CD4-positive, alpha-beta T cell treated with Interleukin-6 at 100 ng/mL for 8 hours (primary cell): Measurements from ENCODE around the gene WDR59.
"Not testable (repeated sequence)": the region's sequence is repeated elsewhere in the genome, so short reads cannot be mapped to it uniquely, and the experiment has no call there.

ENCODE experiments used
- DNase-seq: peaks from one replicate; pipeline ENCODE4 v3.0.0-alpha.2; 2020; ENCODE audit warnings: mixed read lengths, low spot score

The WDR59 gene

DNA sequence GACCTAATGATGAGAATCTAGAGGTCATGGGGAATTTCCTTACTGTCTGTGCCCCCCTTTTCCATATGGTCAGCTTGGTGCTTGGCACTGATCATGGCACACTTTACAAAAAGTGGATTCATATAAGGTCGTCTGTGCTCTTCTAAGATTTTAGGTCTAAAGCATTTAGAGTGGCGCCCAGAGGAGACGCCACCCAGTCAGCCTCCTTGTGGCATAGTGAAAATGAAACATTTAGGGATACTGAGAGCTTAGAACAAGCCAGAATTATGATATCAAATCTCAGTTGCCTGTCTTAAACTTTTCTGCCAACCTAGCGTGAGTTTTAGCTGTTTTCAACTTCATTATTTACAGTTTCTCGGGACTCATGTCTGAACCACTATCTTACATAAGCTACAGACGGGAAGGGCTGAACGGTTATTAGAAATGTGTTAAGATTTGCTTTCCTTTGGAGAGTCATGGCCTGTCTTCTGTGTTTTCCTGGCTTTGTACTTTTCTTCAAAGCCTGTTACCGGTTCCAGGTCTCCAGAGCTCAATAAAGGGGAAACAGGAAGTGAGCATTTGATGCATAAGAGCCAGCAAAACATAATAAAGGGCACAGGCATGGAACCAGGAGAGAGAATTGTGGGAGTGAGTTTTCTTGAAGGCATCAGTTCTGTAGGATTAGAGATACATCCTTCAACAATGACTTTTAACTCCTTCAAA, 27.6 kb upstream of the WDR59 start:
- no peak for DNase-seq

GRCh38 chr16:75011634-75012307, 26.8 kb upstream of the WDR59 start:
- peak; percentile 35 for DNase-seq

DNA sequence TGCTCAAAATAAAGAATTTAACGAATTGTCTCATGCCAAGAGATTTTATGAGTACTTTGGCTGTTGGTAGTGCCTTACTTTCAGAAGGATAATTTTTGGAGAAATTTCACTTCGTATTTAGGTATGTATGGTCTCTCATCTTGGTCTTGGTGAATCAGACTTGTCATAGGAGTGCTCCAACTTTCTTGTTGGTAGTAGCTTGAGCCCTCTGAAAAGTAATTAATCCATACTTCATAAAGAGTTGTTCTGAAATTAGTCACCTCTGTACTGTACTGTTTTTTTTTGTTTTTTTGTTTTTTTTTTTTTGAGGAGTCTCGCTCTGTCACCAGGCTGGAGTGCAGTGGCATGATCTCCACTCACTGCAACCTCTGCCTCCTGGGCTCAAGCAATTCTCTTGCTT, 25.5 kb upstream of the WDR59 start:
- no peak for DNase-seq

DNA sequence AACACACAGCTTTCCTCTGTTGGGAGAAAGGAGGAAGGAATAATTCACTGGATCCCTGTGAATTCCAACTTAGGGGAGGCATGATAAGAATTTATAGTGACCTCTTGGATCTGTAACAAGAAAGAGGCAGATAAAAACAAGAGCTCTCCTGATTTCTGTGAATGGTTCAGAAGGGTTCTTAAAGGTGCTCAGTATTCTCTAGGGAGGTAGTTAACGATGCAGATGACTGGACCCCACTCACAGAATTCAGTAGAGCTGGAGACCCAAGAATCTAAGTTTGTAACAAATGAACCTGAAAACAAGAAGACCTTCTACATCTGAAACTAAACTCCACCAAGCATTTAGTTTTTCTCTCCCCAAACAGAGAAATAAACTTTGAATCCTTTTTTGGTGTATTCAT, 22.5 kb upstream of the WDR59 start:
- no peak for DNase-seq

GRCh38 chr16:75005697-75006096, 20.8 kb upstream of the WDR59 start:
- DNase-seq: no peak

GRCh38 chr16:75004460-75004859, 19.5 kb upstream of the WDR59 start:
- DNase-seq: no peak

- no peak for DNase-seq
These were observed 19.0 kb upstream of the WDR59 start for GRCh38 chr16:75003931-75004330.

GRCh38 chr16:75002474-75002873, 17.6 kb upstream of the WDR59 start:
- DNase-seq: no peak

DNA sequence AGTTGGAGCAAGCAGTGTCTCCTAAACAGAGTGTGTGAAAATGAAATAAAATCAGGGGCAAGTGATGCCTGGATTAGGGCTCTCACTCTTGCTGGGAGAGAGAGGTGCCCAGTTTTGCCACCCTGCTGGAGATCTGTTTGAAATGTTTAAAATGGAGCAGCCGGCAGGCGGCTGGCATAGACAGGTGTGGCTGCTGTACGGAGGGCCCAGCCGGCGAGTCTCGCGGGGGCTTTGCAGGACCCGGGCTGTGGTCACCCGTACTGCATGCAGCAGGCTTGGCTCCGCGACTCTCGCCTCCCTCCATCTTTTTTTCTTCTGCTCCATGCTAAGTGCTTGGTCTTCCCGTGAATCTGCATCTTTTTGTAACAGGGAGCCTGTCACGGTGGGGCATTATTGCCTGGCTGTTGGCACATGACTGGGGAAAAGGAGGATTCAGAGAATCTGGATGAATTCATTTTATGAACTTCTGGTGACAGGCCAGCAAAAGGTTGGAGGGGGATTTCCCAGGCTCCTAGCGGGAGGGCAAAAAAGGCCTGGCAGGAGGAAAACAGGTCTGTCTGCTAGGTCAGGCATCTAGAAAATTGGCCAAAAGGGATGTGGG, 15.7 kb upstream of the WDR59 start:
- DNase-seq: no peak

- DNase-seq: peak; percentile 73
These were observed 14.9 kb upstream of the WDR59 start for GRCh38 chr16:74999609-75000480.

- DNase-seq: no peak
These were observed 14.3 kb upstream of the WDR59 start for GRCh38 chr16:74999219-74999608.

DNA sequence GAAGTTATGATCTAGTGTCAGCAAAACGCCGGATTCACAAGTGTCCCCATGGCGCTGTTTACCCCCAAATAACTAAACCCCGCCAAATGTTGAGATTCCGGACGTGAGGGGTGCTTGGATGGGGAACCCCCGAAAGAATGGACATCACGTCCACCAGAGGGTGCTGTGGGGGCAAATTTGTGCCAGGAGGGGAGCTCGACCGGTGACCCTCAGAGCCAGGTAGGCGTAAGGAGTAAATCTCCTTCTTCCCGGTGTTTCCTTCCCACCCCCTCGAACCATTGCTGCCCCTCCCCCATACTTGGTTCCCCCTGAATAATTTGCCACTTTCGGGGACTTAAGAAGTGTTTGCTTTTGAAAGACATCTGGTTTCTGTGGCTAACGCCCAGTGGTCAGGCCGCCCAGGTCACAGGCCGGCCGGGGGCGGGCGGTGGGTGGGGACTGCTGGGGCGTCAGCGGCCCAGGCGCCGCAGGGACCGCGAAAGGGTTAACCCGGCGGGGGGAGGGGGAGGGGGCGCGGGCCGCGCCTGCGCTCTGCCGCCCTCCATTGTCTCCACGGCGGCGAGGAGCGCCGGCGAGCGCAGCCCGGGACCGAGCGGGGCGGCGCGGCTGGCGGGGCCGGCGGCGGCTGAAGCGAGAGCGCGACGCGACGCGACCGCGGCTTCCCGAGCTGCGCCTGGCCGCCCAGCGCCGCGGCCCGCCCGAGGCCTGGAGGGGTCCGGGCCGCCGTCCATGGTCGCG, 13.7 kb upstream of the WDR59 start, which contains the start of gene ZNRF1:
Gene ZNRF1 (plus strand): TSS at position 544 of the 738 bp plus-strand sequence. CDS start 648 bp downstream, outside the sequence.
- peak; percentile 75 for DNase-seq

DNA sequence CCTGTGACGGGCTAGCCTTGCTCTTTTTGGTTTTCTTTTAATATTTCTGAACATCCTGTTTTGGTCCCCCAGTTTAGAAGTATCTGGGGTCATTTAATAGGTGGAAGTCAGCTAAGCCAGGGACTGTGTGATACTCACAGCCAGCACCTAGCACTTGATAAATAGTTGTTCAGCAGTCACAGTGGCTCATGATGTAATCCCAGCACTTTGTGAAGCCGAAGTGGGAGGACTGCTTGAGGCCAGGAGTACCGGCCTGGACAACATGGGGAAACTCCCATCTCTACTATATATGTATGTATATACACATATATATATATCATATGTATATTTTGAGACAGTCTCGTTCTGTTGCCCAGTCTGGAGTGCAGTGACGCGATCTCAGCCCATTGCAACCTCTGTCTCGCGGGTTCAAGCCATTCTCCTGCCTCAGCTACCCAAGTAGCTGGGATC, 12.1 kb upstream of the WDR59 start:
- no peak for DNase-seq

DNA sequence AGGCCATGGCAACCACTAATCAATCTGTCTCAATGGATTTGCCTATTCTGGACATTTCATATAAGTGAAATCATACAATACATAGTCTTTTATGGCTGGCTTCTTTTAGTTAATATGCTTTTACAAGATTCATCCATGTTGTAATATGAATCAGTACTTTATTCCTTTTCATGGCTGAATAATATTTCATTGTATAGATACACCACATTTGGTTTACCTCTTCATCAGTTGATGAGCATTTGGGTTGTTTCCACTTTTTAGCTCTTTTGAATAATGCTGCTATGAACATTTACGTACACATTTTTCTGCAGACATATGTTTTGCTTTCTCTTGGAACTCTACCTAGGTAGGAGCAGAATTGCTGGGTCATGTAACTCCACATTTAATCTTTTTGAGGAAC, 11.1 kb upstream of the WDR59 start:
- DNase-seq: no peak

- no peak for DNase-seq
These were observed 6.9 kb upstream of the WDR59 start for GRCh38 chr16:74991593-74992403.

DNA sequence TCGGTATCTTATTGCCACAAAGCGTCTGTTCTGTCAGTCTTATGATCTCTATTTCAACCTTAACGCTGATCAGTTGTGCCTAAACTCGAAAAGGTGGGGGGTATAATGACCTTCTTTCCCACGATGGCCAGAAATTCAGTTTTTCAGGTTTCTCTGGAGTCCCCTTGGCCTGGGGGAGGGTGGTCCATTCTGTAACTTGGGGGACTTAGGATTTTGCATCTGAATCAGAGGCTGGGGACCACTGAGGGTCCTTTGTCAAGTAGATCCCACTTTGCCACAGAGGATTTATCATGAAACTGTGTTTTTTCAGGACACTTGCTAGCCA, 6.3 kb upstream of the WDR59 start:
- DNase-seq: no peak

- no peak for DNase-seq
These were observed 5.9 kb upstream of the WDR59 start for GRCh38 chr16:74990832-74991231.

GRCh38 chr16:74989864-74990263, 4.9 kb upstream of the WDR59 start:
- DNase-seq: not testable (repeated sequence)

DNA sequence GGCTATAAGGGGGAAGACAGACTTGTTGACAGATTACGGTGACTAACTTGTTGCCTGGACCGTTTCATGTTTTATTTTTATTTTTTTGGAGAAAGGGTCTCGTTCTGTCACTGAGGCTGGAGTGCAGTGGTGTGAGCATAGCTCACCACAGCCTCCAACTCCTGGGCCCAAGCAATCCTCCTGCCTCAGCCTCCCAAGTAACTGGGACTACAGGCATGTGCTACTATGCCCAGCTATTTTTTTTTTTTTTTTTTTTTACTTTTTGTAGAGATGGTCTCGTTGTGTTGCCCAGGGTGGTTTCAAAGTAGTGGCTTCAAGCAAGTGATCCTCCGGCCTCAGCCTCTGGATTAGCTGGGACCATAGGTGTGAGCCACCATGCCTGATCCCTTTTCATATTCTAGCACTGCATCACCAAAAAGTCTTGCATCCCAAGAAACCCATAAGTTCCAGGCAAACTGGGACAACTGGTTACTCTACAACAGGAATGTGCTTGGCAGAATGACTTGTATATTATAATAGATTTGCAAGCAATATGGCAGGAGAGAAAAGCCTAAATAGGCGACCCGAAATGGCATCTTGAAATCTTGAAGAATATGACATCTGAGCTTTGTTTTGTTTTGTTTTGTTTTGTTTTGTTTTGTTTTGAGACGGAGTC, 2.2 kb upstream of the WDR59 start:
- no peak for DNase-seq

DNA sequence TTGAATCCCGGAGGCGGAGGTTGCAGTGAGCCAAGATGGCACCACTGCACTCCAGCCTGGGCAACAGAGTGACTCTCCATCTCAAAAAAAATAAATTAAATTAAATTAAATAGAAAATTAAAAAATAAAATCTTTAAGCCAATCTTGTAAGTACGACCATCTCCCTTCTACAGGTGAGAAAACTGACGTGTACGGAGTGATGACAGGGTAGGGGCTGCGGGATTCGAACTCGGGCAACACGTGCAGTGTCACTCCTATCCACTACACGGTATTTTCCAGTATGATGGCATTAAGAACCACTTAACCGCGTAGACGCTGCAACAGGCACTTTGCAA, 762 bp downstream of the WDR59 start:
- no peak for DNase-seq
